DMS53 (cell line): ENCODE results near the gene PLAU.
A peak's percentile ranks its signal among the peaks of the same experiment; 100 is the strongest.
"Not testable (repeated sequence)": the region's sequence is repeated elsewhere in the genome, so short reads cannot be mapped to it uniquely, and the experiment has no call there.

Source experiments
- DNase-seq: peaks from one replicate; lab custom pipeline; 2025; lab: John Stamatoyannopoulos, UW

The PLAU gene

DNA sequence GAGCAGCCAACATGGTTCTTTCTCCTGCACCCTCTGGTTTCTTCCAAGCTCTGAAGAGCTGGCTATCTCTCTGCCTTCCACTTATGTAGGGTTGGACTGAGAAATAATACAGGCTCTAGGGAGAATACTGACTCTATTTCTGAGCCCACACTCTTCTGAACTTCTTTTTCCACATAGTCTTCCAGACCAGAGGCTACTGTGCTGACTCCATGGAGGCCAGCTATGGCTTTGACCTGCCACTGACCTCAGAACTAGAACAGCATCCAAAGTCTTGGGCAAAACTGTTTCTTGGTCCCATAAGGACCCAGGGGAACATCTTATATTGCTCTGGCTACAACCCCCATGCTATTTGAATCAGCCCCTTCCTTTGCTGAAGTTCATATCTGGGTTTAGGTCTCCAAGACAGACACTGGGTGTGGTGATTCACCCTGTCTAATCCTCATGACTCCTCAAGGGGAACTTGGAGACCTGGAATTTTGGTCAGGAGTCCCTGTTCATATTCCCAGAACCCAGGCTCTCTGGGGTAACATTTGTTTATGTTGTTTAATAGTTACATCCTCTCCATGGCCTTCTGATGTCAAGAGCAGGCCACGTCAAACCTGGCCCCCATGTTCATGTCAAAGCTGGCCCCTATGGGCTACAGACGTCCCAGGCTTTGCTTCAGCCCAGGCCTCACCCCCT is 12.1 kb upstream of the PLAU start:
- no peak for DNase-seq

DNA sequence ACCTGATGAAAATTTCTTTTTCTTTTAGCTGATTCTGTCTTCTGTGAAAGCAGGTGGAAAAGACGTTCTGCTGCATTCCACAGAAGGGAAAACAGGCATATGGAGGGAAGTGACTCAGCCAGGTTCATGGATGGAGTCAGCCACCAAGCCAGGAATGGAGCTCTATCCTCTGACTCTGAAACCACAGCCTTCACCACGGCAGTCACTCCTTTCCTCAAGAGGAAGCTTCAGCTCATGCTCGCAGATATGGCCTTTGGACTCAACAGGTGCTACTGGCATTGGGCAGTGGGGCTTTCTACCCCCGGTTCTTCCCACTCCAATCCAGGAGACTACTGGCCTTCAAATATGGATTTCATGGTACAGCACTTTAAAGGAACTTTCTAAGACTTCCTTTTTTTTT is 11.5 kb upstream of the PLAU start:
- peak; percentile 59 for DNase-seq

DNA sequence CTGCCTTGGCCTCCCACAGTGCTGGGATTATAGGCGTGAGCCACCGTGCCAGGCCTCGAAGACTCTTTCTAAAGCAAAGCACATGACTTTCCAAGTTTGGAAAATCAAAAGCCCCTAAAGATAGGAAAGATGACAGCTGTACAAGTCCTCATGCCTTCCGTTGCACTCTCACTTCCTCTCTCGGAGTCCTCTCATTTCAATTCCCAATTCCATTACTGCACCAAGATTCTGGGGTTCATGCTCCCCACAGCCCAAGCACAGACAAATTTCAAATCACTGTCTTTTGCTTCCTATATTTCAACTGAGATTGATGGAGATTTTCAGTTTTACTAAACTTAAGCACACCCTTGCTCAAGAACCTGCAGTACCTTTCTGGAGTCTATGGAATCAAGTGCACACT is 10.9 kb upstream of the PLAU start:
- DNase-seq = no peak

DNA sequence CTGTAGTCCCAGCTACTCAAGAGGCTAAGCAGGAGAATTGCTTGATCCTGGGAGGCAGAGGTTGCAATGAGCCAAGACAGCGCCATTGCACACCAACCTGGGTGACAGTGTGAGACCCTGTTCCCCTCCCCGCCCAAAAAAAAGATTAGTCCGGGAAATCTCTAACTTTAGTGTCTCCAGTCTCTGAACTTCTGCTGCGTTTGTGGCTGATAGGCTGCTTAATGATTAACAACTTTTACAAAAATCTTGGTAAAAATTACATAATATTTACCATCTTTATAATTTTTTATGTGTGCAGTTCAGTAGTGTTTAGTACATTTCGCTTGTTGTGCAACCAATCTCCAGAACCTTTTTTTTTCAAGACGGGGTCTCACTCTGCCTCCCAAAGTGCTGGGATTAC is 9.7 kb upstream of the PLAU start:
- DNase-seq = no peak

DNA sequence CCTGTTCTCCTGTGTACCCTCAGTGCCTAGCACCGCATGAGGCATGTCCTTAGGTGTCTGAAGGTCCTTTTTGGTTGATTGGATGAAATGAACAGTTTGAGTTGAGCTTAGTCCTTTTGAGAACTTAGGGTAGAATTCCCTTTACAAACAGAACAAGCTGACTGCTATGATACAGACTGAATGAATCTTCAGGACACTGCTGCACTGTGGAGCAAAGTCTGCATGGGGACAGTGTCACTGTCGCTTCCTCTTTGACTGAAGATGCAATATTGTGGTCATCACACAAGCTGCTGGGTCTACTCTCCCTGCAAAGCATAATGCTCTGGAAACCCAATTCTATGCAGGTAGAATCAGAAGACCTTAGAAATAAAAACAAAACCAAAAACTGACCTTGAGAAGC is 8.6 kb upstream of the PLAU start:
- DNase-seq = no peak

DNA sequence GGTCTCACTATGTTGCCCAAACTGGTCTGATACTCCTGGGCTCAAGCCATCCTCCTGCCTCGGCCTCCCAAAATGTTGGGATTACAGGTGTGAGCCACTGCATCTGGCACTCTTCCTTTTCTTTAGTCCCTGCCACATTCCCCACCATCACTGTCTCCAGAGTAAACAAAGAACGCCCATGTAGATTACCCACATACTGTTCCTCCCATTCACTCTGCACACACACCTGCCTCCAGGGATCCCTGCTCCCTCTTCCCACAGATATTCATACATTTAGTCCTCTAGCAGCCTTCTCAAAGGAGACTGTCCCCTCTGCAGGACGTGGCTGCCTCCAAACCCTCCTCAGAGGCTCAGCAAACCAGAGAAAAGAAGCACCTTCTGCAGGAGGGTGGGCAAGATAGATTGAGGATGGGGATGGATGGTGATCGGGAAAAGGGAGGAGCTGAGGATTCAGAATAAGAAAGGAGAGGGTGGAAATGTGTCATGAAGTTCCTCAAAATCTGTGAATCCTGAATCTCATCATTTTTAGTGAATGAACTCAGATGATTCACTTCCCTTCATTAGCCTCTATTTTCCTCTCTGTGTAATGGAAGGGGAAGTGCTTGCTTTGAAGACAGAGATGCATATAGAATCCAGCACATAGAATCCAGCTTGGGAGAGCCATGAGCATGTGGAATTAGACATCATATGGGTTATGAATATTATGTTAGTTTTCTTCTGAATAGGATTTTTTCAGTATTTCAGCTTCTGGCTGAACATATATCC is 5.5 kb upstream of the PLAU start:
- DNase-seq = peak; percentile 30

DNA sequence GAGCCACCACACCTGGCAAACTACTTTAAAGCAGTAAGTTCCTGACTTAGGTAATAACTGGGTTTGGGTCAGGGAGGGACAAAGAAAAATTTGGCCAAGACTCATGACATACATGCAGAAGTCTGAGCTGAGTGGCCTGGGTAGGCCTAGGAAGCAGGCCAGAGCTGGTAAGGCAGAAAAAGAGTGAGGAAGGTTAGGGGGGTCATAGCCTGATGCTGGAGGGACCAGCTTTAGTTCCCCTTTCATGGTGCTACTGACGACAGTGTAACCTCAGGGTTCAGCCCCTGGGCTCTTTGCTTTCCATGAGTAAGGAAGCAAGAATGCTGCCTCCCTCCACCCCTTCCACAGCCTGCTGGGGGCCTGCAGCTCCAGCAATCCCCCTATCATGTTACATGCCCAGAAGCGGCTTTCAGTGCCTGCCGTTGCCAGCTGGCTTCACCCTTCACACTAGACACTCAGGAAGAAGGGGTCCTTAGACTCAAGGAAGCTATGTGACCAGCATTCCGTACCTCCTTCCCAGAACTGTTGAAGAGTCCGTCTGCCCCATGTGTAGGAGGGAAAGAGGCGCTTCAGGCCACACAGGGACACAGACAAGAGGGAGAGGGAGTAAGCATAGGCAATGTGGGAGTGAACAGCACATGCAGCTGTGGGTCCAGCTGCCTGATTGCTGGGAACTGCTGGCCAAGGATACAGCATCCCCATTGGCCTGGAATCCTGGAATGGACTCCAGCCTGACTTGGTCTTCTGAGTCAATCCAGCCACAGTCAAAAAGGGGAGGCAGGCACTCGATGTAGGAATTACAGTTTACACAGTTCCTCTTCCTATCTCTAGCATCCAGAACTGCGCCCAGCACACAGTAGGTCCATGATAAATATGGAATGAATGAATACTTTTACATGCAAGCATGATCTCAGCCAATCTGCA is 4.1 kb upstream of the PLAU start:
- peak; percentile 28 for DNase-seq

DNA sequence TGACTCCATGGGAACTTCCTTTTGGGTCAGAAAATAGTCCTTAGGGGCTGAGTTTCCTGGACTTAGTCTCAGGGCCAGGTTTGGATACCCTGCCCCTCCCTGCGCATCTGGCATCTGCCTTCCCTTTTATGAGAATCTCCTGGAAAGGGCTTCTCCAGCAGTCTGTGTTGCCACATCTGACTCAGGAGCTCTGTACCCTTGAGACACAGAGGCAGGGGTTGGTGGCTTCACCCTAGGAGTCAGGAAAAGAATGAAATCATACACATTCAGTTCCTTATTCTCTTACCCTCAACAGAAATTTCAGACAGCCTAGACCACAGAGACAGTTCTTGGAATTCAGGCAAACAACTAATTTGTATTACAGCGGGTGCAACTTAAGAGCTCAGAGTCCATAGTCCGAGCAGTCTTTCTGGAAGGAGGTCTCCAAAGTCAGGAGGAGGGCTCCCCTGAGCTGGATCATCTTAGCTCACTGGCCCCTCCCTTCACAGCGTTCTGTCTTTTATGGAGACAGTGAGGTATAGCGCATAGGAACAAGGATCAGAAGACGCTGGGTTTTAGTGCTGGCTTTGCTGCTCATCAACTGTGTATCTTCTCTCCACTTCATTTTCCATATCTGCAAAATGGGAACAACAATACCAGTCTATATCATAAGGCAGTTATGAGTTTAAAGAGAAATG is 3.0 kb upstream of the PLAU start:
- no peak for DNase-seq

DNA sequence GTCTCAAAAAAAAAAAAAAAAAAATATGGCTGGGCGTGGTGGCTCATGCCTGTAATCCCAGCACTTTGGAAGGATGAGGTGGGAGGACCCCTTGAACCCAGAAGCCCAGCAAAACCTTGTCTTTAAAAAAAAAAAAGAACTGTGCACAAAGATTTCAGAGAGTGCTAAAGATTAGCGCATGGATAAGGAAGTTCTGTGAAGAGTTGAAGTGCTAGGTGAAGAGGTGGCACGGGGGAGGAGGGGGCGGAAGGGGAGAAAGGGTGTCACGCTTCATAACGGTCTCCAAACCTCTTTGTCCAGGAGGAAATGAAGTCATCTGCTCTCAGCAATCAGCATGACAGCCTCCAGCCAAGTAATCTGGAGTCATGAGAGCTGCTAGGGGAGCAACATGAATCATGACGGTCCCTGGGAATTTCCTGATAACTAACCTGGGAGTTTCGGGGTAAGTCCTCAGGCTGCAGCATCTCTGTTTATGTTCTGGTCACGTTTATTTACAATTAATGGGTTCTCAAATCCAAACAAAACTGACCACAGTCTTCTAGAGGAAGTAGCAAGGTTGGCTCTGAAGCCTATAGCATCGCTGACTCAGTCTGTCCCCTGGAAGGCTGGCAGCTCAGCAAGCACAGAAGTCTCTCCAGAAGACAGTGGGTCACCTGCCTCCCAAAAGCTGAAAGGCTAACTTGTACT is 1.9 kb upstream of the PLAU start:
- DNase-seq = peak; percentile 88

DNA sequence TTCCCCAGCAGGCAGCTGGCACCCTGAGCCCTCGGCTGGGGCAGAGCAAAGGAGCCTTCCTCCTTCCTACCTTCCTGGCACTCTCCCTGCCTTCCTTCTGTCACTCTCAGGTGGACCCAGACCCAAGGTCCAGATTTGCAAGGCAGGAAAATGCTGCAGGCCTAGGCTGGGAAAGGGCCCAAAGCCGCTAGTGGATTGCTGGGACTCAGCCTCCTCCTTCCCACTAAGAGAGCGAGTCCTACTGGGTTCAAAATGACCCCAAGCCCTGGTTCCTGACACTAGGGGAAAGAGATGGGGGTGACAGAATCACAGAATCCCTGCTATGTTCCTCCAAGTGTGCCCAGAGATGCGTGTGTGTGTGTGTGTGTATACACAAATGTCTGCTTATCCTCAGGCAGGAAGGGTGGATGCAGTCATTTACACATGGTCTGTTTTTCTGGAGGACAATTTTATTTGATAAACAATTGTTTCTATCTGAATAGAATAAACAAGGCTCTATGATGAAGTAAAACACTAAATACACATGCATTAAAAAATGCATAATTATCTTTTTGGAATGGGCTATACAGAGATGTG is 1.3 kb upstream of the PLAU start:
- DNase-seq = peak; percentile 47

DNA sequence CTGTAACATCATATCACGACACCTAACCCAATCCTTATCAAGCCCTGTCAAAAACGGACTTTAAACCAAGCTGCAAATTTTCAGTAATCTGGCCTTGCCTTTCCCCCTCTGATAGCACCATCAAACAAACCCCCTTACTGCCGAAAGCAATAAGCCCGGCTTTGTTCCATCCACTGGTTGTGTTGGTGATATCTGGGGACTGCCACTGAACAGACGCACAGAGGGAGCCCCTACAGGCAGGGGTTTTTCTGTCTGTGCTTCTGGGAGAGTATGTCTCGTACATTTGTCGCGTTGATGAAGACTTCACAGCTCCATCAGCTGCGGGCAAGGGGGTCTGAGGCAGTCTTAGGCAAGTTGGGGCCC is 550 bp upstream of the PLAU start:
- no peak for DNase-seq

DNA sequence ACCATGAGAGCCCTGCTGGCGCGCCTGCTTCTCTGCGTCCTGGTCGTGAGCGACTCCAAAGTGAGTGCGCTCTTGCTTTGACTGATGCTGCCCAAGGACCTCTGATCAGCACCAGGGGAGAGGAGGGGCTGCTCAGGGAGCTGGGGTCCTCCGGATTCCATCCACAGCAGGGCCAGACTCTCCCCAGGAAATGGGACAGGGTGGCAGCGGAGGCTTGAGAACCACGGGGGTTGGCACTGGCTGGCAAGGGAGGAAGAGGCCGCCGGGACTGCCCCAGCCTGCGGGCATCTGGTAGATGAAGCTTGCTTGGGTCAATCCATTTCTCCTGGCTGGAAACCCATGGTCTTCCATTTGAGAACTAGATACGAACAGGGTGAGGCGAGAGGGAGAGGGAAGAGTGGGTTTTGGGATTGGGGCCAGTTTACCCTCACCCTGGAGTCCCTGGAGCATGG is 647 bp downstream of the PLAU start:
- no peak for DNase-seq

DNA sequence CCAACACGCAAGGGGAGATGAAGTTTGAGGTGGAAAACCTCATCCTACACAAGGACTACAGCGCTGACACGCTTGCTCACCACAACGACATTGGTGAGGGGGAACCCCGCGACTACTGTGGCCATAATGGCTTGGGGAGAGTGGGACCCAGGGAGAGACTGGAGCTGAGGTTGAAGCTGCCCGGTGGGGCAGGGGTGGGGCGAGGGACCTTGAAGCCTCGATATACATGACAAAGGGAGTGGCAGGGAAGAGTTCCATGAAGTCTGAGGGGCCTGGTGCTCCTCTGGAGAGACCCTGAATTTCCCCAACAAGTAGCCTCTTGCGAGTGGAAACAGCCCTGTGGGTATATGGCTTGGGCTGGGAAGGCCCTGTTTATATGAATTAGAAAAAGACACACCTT is 3.1 kb downstream of the PLAU start:
- no peak for DNase-seq

DNA sequence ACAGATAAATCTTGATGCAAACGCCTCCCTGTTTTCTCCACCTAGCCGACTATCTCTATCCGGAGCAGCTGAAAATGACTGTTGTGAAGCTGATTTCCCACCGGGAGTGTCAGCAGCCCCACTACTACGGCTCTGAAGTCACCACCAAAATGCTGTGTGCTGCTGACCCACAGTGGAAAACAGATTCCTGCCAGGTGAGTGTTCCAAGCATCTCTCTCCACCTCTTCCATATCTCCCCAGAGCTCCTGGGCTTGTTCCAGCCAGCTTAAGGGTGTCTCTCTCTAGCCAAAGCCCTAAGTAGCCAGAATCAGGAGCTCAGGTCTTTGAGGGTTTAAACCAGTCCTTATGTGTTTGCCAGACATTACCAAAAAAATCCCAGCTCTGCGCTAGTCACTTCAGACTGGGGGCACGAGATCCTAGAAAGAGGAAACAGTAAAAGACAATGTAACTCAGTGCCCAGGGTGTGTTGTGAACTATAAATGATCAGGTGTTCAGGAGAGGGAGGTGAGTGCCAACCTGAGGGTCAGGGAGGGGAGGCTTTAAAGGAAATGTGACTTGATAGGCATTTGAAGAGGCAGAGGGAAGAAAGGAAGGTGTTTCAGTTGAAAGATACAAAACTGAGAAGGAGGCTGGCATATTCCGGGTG is 4.4 kb downstream of the PLAU start:
- no peak for DNase-seq

DNA sequence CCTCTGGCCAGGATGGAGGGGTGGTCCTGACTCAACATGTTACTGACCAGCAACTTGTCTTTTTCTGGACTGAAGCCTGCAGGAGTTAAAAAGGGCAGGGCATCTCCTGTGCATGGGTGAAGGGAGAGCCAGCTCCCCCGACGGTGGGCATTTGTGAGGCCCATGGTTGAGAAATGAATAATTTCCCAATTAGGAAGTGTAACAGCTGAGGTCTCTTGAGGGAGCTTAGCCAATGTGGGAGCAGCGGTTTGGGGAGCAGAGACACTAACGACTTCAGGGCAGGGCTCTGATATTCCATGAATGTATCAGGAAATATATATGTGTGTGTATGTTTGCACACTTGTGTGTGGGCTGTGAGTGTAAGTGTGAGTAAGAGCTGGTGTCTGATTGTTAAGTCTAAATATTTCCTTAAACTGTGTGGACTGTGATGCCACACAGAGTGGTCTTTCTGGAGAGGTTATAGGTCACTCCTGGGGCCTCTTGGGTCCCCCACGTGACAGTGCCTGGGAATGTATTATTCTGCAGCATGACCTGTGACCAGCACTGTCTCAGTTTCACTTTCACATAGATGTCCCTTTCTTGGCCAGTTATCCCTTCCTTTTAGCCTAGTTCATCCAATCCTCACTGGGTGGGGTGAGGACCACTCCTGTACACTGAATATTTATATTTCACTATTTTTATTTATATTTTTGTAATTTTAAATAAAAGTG is 6.0 kb downstream of the PLAU start:
- peak; percentile 24 for DNase-seq

DNA sequence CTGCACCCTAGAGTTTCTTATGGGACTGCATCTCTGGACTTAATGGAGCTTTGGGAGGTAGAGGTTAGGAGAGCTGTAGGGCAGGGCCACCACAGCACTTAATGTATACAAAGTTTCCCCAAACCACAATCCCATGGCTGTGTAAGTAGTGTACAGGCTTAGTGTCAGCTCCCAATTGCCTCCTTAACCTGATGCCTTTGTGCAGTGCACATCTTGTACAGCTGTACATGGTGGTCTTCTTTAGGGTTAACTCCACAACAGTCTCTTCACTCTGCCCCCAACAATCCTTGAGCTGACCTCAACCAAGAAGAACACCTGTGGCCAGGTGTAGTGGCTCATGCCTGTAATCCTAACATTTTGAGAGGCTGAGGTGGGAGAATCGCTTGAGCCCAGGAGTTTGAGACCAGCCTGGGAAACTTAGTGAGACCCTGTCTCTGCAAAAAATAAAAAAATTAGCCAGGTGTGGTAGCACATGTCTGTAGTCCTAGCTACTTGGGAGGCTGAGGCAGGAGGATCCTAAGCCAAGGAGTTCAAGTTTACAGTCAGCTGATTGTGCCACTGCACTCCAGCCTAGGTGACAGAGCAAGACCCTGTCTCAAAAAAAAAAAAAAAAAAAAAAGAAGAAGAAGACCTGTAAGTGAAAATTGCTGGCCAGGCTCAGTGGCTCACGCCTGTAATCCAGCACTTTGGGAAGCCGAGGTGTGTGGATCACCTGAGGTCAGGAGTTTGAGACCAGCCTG is 6.8 kb downstream of the PLAU start:
- DNase-seq = no peak

DNA sequence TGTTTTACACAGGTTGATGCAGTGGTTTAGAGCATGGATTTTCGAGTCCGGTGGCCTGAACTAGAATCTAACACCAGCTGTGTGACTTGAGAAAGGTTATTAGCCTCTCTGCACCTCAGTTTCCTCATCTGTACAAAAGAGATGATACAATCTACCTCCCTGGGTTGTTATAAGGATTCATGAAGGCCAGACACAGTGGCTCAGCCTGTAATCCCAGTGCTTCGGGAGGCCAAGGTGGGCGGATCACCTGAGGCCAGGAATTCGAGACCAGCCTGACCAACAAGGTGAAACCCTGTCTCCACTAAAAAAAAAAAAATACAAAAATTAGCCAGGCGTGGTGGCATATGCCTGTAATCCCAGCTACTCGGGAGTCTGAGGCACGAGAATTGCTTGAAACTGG is 8.5 kb downstream of the PLAU start:
- DNase-seq = not testable (repeated sequence)

DNA sequence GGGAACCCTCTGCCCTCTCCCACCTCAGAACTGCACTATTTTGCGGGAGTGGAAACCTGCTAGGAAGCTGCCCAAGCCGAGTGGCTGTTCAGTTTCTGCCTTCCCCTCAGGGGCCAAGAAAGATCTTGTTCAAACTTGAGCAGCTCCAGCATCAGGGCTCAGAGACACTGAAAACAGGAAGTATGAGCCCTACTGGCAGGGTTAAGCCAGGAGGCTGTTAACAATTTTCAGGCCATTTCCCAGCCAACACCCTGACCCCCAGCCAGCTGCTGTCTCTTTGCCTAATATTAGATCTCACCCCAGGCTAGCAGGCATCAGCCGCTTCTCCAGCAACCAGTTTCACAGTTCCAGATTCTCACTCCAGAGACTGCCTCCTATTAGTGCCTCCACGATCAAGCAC is 9.2 kb downstream of the PLAU start:
- DNase-seq = peak; percentile 20
